AG09319 (cell line): ENCODE data around the gene ATP8B3.

Experiments used
- DNase-seq: peaks from one replicate; pipeline ENCODE4 v3.0.0-alpha.2; 2010; ENCODE audit warnings: low read depth; ENCODE audit errors: extremely low read depth
- TF ChIP-seq, protein P1 (sequence below): IDR thresholded peaks from 2 replicates; pipeline ENCODE4 v1.5.1; 2011; ENCODE audit warnings: low read depth, mild to moderate bottlenecking, inconsistent platforms, low read length, moderate library complexity

Gene ATP8B3

GRCh38 chr19:1857648-1858326 lies 45.7 kb upstream of the ATP8B3 start:
- TF ChIP-seq, protein P1, sequence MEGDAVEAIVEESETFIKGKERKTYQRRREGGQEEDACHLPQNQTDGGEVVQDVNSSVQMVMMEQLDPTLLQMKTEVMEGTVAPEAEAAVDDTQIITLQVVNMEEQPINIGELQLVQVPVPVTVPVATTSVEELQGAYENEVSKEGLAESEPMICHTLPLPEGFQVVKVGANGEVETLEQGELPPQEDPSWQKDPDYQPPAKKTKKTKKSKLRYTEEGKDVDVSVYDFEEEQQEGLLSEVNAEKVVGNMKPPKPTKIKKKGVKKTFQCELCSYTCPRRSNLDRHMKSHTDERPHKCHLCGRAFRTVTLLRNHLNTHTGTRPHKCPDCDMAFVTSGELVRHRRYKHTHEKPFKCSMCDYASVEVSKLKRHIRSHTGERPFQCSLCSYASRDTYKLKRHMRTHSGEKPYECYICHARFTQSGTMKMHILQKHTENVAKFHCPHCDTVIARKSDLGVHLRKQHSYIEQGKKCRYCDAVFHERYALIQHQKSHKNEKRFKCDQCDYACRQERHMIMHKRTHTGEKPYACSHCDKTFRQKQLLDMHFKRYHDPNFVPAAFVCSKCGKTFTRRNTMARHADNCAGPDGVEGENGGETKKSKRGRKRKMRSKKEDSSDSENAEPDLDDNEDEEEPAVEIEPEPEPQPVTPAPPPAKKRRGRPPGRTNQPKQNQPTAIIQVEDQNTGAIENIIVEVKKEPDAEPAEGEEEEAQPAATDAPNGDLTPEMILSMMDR: no peak
- DNase-seq: no peak

- no peak for DNase-seq
Measured at GRCh38 chr19:1856698-1857603, 44.9 kb upstream of the ATP8B3 start.

GRCh38 chr19:1856345-1856697 lies 44.2 kb upstream of the ATP8B3 start:
- no peak for DNase-seq
- TF ChIP-seq, protein P1: no peak

More at GRCh38 chr19:1856698-1857603, 44.9 kb upstream of the ATP8B3 start:
- TF ChIP-seq, protein P1: no peak

GRCh38 chr19:1855828-1856255 lies 43.8 kb upstream of the ATP8B3 start:
- no peak for DNase-seq

GRCh38 chr19:1855040-1855827 lies 43.2 kb upstream of the ATP8B3 start:
- DNase-seq: peak; percentile 75
- TF ChIP-seq, protein P1: no peak

More at GRCh38 chr19:1855828-1856255, 43.8 kb upstream of the ATP8B3 start:
- TF ChIP-seq, protein P1: no peak

DNA sequence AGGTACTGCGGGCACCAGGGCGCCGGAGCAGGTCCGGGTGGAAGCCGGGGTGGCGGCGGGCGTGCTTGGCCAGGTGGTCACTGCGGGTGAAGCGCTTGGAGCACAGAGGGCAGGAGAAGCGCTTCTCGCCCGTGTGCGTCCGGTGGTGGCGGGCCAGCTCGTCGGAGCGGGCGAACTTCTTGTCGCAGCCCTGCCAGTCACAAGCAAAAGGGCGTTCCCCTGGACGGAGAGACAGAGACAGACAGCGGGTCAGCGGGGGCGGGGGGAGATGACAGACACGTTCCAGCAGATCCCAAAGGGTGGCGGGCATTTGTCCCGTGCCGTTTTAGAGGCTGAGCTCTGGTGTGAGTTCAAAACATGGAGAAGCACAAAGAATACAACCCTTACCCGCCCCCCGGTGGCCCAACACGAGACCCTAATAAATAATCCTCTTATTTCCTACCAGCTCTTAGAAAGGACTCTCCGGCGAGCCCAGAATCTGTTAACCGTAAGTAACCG lies 42.5 kb upstream of the ATP8B3 start:
- TF ChIP-seq, protein P1: no peak
- DNase-seq: no peak
